Uterus (tissue), 4 donors: ENCODE results near the gene CFAP65. TPM values are rescaled to one million over a fixed set of nuclear protein-coding genes. Genes with fewer than 3 reads are reported as not detected.

Experiments
- DNase-seq, 2 donors: peaks; one replicate each; pipeline ENCODE4 v3.0.0-alpha.2; 2019 to 2020
- H3K27ac ChIP-seq, 2 donors: fragments of 200-600 bp; sonication (generic); 1 replicate in 1 of 2; 2 replicates in 1 of 2; pipeline ENCODE4 v1.5.1; 2016 to 2018
- H3K27me3 ChIP-seq, 2 donors: fragments of 200-600 bp; sonication (generic); one replicate each; pipeline ENCODE4 v1.5.1; 2018 to 2019; ENCODE audit warnings: control low read depth in 1 of 2
- H3K36me3 ChIP-seq, 2 donors: fragments of 200-600 bp; sonication (generic); one replicate each; pipeline ENCODE4 v1.5.1; 2019; ENCODE audit warnings: control low read depth in 1 of 2
- H3K4me1 ChIP-seq, 2 donors: fragments of 200-600 bp; sonication (generic); one replicate each; pipeline ENCODE4 v1.5.1; 2018 to 2019; ENCODE audit warnings: control low read depth in 1 of 2
- H3K4me3 ChIP-seq, 2 donors: fragments of 200-600 bp; sonication (generic); 1 replicate in 1 of 2; 2 replicates in 1 of 2; pipeline ENCODE4 v1.5.1; 2018 to 2019; ENCODE audit warnings: mild to moderate bottlenecking in 1 of 2
- H3K9me3 ChIP-seq, 2 donors: fragments of 200-600 bp; sonication (generic); one replicate each; pipeline ENCODE4 v1.5.1; 2019; ENCODE audit warnings: control low read depth in 1 of 2
- CTCF ChIP-seq, 4 experiments: fragments of 200-600 bp in 2 of 4; fragments of 450-650 bp in 2 of 4; sonication (generic) in 2 of 4; IDR thresholded peaks; one replicate each; pipeline ENCODE4 v1.5.1; 2016 to 2019; ENCODE audit warnings: antibody characterized with exemption in 4 of 4, mild to moderate bottlenecking in 2 of 4, moderate library complexity in 1 of 4
- POLR2A ChIP-seq, 2 donors: fragments of 450-650 bp; IDR thresholded peaks; one replicate each; pipeline ENCODE4 v1.6.1; 2016; ENCODE audit warnings: antibody characterized with exemption in 2 of 2, mild to moderate bottlenecking in 1 of 2, moderate library complexity in 1 of 2
- intact Hi-C: fragments of 100-400 bp; cut with DNase I; formaldehyde crosslinking; loops from one replicate; pipeline ENCODE4 v1.15.1; 2023; ENCODE audit warnings: low total_unique reads
- total RNA-seq, 4 donors: library from RNA; depleted of rRNA in 3 of 4; stranded (reverse); fragments of >200 nt in 3 of 4; gene quantifications; one replicate each; pipeline versions ENCODE4 v1.1.0 to v1.2.4, GENCODE V29; 2014 to 2023
- donor health status: DM: yes; HTN: yes; CAD: no.

Gene CFAP65
- total RNA-seq, 4 donors from 2014 or later = 0.21 to 3.5 (median 1.9) TPM

- Histone ChIP-seq H3K27me3 (peaks cover 14 to 65% of the 10 kb centered on the region in 2 donors), H3K27ac (no peak within 1 kb of the TSS), H3K9me3 (no peaks in the 10 kb centered on the region), H3K4me3 (peak within 1 kb of the TSS; percentile 7 to 14), H3K36me3 (no peaks in the 10 kb centered on the region), H3K4me1 (peaks cover 0 to 15% of the 10 kb centered on the region in 2 donors)
- TF ChIP-seq CTCF (IDR thresholded peaks at IDR 0.05) (no peak), POLR2A (IDR thresholded peaks at IDR 0.05) (no peak)
- intact Hi-C loops = no loop called here
- no peak for DNase-seq
These were observed 47.7 kb downstream of the CFAP65 start, which contains the start of gene CRYBA2 for GRCh38 chr2:218993345-218994315. Gene CRYBA2 (minus strand): TSS chr2:218993422. CDS start chr2:218993176, 246 bp downstream.

GRCh38 chr2:218992703-218993344 is 48.5 kb downstream of the CFAP65 start:
- H3K4me3 ChIP-seq = peak overlapping the region in 1 of 2 donors; percentile 14
- no peak for DNase-seq
- TF ChIP-seq POLR2A (IDR thresholded peaks at IDR 0.05) (no peak), CTCF (IDR thresholded peaks at IDR 0.05) (no peak)
- H3K36me3 ChIP-seq = no peaks in the 10 kb centered on the region
- peaks cover 14 to 65% of the 10 kb centered on the region in 2 donors for H3K27me3 ChIP-seq
- intact Hi-C loops = no loop called here
- peaks cover 0 to 15% of the 10 kb centered on the region in 2 donors for H3K4me1 ChIP-seq
- no peaks in the 10 kb centered on the region for H3K9me3 ChIP-seq
- no peak overlapping the region for H3K27ac ChIP-seq

- no peak for TF ChIP-seq POLR2A (IDR thresholded peaks at IDR 0.05)
- no peak for TF ChIP-seq CTCF (IDR thresholded peaks at IDR 0.05)
- Histone ChIP-seq H3K4me1 (peaks cover 0 to 15% of the 10 kb centered on the region in 2 donors), H3K27me3 (peaks cover 14 to 70% of the 10 kb centered on the region in 2 donors), H3K36me3 (no peaks in the 10 kb centered on the region), H3K4me3 (no peak overlapping the region), H3K27ac (no peak overlapping the region), H3K9me3 (no peaks in the 10 kb centered on the region)
- DNase-seq = no peak
- intact Hi-C loops = no loop called here
These were observed 49.1 kb downstream of the CFAP65 start for GRCh38 chr2:218992196-218992595.

- Histone ChIP-seq H3K4me1 (peaks cover 0 to 15% of the 10 kb centered on the region in 2 donors), H3K9me3 (no peaks in the 10 kb centered on the region), H3K36me3 (no peaks in the 10 kb centered on the region), H3K4me3 (no peak overlapping the region), H3K27me3 (peaks cover 14 to 74% of the 10 kb centered on the region in 2 donors), H3K27ac (no peak overlapping the region)
- no peak for DNase-seq
- TF ChIP-seq CTCF (IDR thresholded peaks at IDR 0.05) (no peak), POLR2A (IDR thresholded peaks at IDR 0.05) (no peak)
- intact Hi-C loops = no loop called here
These were observed 49.6 kb downstream of the CFAP65 start for GRCh38 chr2:218991674-218992168.
